Large intestine (tissue), 3 donors: ENCODE measurements around the gene TAB2. TPM values are rescaled to one million over a fixed set of nuclear protein-coding genes. Genes with fewer than 3 reads are reported as not detected.
"Not testable (repeated sequence)": the region's sequence is repeated elsewhere in the genome, so short reads cannot be mapped to it uniquely, and the experiment has no call there.

ENCODE experiments used
- DNase-seq, 2 donors: peaks; one replicate each; pipeline versions ENCODE4 v3.0.0 to v3.0.0-alpha.2; 2013
- H3K27ac ChIP-seq: one replicate; pipeline ENCODE4 v1.5.1; 2013; ENCODE audit warnings: low read length
- H3K27me3 ChIP-seq: 2 replicates; pipeline ENCODE4 v1.6.1; 2013; ENCODE audit warnings: low read length; ENCODE audit not compliant: control insufficient read depth, insufficient read depth
- H3K36me3 ChIP-seq: 2 replicates; pipeline ENCODE4 v1.6.1; 2013; ENCODE audit warnings: low read length; ENCODE audit not compliant: control insufficient read depth, insufficient read depth
- H3K4me1 ChIP-seq: one replicate; pipeline ENCODE4 v1.6.1; 2013; ENCODE audit warnings: low read length; ENCODE audit not compliant: control insufficient read depth, insufficient read depth
- H3K4me3 ChIP-seq: one replicate; pipeline ENCODE4 v1.5.1; 2013; ENCODE audit warnings: low read length
- H3K9me3 ChIP-seq: one replicate; pipeline ENCODE4 v1.6.1; 2013; ENCODE audit warnings: mild to moderate bottlenecking, low read depth, low read length, moderate library complexity; ENCODE audit not compliant: control insufficient read depth
- WGBS: methylation state at CpG from one replicate; pipeline ENCODE4 v1.1.5; 2013; ENCODE audit warnings: low lambda C conversion rate; ENCODE audit not compliant: insufficient coverage; 5-methylcytosine and 5-hydroxymethylcytosine counted together
- polyA plus RNA-seq: library from polyadenylated mRNA; unstranded; fragments of 120-200 nt; gene quantifications from one replicate; pipeline ENCODE4 v1.2.1, GENCODE V29; 2013

TAB2 gene
- polyA plus RNA-seq, 1 donor, result 43.7 TPM

DNA sequence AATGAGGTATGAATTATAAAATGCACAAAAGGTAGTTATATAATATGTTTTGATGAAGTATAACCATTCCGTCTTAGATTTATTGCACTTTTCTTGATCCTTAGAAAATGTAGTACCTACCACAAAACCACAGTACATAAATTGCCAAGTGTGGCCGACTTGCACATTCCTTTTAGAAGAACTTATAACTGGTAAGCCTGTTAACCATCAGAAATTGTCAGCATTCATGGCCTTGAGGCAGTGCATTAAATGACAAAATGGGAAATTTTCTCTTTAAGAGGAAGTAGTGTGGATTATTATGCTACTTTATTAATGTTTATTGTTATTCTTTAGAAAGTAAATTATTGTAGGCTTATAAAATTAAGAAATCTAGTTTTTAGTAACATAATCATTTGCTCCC, 29.6 kb downstream of the TAB2 start:
- H3K36me3 ChIP-seq, result peaks cover 4% of the 10 kb centered on the region
- H3K9me3 ChIP-seq, result no peaks in the 10 kb centered on the region
- no peaks in the 10 kb centered on the region for H3K27me3 ChIP-seq
- 83% methylated on average over 2 of the region's 2 CpGs for WGBS
- H3K4me3 ChIP-seq, result no peak overlapping the region
- H3K27ac ChIP-seq, result no peak overlapping the region
- no peak for DNase-seq
- H3K4me1 ChIP-seq, result no peaks in the 10 kb centered on the region

DNA sequence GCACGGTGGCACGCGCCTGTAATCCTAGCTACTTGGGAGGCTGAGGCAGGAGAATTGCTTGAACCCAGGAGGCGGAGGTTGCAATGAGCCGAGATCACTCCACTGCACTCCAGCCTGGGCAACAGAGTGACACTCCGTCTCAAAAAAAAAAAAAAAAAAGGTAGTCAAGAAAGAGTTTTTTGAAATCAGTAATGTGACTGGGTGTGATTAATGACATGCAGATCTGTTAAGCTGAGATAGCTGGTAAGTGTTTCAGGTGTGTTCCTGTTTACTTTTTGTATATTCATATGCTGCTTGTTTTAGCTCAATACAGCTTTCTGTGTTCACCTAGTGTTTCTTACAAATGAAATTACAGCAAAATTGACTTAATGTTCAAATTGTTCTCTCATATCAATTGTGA, 31.8 kb downstream of the TAB2 start:
- H3K4me3 ChIP-seq, H3K27ac ChIP-seq, H3K27me3 ChIP-seq, DNase-seq, H3K9me3 ChIP-seq, H3K4me1 ChIP-seq, H3K36me3 ChIP-seq: not testable (repeated sequence)
- WGBS, result 100% methylated on average over 1 of the region's 6 CpGs

- WGBS, result 100% methylated on average over 1 of the region's 2 CpGs
- Histone ChIP-seq H3K36me3 (peaks cover 3% of the 10 kb centered on the region), H3K9me3 (no peaks in the 10 kb centered on the region), H3K27me3 (no peaks in the 10 kb centered on the region), H3K4me3 (no peak overlapping the region), H3K4me1 (no peaks in the 10 kb centered on the region), H3K27ac (no peak overlapping the region)
- no peak for DNase-seq
These were observed 36.5 kb downstream of the TAB2 start for GRCh38 chr6:149354009-149354408.

DNA sequence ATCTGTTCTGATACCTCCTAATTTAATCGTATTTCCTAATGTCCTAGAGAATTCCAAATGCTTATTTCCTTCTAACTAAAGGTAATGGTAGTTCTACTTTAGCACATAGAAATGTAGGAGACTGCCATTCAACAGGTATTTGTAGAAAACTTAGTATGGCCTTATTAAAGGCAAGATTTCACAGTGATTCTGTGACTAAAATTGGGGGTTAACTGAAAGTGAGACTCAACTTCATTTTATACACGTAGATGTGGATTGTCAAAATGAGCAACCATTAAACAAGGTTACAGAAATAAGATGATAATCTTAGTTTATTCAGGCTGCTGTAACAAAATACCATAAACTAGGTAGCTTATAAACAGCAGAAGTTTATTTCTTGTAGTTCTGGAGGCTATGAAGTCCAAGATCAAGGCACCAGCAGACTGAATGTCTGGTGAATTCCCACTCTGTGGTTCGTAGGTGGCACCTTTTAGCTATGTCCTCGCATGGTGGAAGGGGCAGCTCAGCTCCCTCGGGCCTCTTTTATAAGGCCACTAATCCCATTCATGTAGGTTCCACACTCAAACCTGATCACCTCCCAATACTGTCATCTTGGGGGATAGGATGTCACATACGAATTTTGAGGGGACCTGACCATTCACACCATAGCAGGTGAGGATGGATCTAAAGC, 38.7 kb downstream of the TAB2 start:
- H3K27ac ChIP-seq, result no peak overlapping the region
- no peaks in the 10 kb centered on the region for H3K4me1 ChIP-seq
- DNase-seq, result no peak
- no peaks in the 10 kb centered on the region for H3K9me3 ChIP-seq
- no peaks in the 10 kb centered on the region for H3K27me3 ChIP-seq
- H3K36me3 ChIP-seq, result peaks cover 7% of the 10 kb centered on the region
- WGBS, result 100% methylated on average over 1 of the region's 6 CpGs
- no peak overlapping the region for H3K4me3 ChIP-seq

DNA sequence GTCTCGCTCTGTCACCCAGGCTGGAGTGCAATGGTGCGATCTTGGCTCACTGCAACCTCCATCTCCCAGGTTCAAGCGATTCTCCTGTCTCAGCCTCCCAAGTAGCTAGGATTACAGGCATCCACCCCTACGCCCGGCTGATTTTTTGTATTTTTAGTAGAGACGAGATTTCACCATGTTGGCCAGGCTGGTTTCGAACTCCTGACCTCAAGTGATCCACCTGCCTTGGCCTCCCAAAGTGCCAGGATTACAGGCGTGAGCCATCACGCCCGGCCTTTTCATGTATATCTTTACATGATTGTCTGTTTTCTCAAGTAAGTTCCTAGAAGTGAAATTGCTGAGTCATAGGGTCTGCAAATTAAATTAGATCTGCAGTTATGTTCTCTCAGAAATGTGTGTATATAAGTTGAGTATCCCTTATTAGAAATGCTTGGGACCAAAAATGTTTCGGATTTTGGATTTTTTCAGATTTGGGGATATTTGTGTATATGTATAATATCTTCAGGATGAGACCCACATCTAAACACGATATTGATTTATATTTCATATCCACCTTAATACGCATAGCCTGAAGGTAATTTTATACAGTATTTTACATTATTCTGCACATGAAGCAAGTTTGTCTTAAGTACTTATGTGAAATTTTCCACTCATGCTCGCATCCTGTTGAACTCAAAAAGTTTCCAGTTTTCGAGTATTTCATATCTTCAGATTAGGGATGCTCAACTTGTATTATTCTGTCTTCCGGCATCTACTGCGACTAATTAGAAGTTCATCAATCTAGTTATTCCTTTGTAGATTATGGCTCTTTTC, 40.4 kb downstream of the TAB2 start:
- 100% methylated on average over 6 of the region's 17 CpGs for WGBS

GRCh38 chr6:149359440-149359839, 41.9 kb downstream of the TAB2 start:
- no peak for DNase-seq
- Histone ChIP-seq H3K4me1 (no peaks in the 10 kb centered on the region), H3K4me3 (no peak overlapping the region), H3K36me3 (peaks cover 4% of the 10 kb centered on the region), H3K9me3 (no peaks in the 10 kb centered on the region), H3K27ac (no peak overlapping the region), H3K27me3 (no peaks in the 10 kb centered on the region)

More for the DNA sequence above, 40.4 kb downstream of the TAB2 start:
- Histone ChIP-seq H3K27ac (no peak overlapping the region), H3K4me3 (no peak overlapping the region), H3K4me1 (no peaks in the 10 kb centered on the region), H3K27me3 (no peaks in the 10 kb centered on the region), H3K36me3 (peaks cover 4% of the 10 kb centered on the region), H3K9me3 (no peaks in the 10 kb centered on the region)
- DNase-seq, result no peak

- H3K4me3 ChIP-seq, result no peak overlapping the region
- no peaks in the 10 kb centered on the region for H3K9me3 ChIP-seq
- no peaks in the 10 kb centered on the region for H3K27me3 ChIP-seq
- no peaks in the 10 kb centered on the region for H3K4me1 ChIP-seq
- H3K36me3 ChIP-seq, result peaks cover 4% of the 10 kb centered on the region
- no peak for DNase-seq
- no peak overlapping the region for H3K27ac ChIP-seq
- 100% methylated on average over 1 of the region's 3 CpGs for WGBS
These were observed 43.0 kb downstream of the TAB2 start for GRCh38 chr6:149360536-149360935.

DNA sequence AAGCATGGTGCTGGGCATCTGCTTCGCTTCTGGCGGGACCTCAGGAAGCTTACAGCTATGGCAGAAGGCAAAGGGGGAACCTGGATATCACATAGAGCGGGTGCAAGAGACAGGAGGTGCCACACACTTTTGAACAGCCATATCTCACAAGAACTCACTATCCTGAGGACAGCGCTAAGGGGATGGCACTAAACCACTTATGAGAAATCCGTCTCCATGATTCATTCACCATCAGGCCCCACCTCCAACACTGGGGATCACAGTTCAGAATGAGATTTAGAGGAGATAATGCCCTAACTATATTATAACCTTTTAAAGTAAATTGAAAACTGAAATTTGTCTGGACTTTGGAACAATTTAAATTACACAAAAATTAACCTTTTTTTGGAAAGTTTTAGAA, 44.8 kb downstream of the TAB2 start:
- peaks cover 4% of the 10 kb centered on the region for H3K36me3 ChIP-seq
- no peaks in the 10 kb centered on the region for H3K27me3 ChIP-seq
- H3K27ac ChIP-seq, result no peak overlapping the region
- H3K4me1 ChIP-seq, result no peaks in the 10 kb centered on the region
- H3K9me3 ChIP-seq, result no peaks in the 10 kb centered on the region
- no peak overlapping the region for H3K4me3 ChIP-seq
- no CpG with 5 or more reads among the region's 5 CpGs for WGBS
- no peak for DNase-seq

- no peaks in the 10 kb centered on the region for H3K4me1 ChIP-seq
- WGBS, result no CpG with 5 or more reads among the region's 1 CpG
- DNase-seq, result no peak
- H3K9me3 ChIP-seq, result no peaks in the 10 kb centered on the region
- H3K27ac ChIP-seq, result no peak overlapping the region
- peaks cover 4% of the 10 kb centered on the region for H3K36me3 ChIP-seq
- no peak overlapping the region for H3K4me3 ChIP-seq
- H3K27me3 ChIP-seq, result no peaks in the 10 kb centered on the region
These were observed 45.6 kb downstream of the TAB2 start for GRCh38 chr6:149363154-149363553.

- no peaks in the 10 kb centered on the region for H3K9me3 ChIP-seq
- no peak for DNase-seq
- no peak overlapping the region for H3K4me3 ChIP-seq
- peaks cover 4% of the 10 kb centered on the region for H3K36me3 ChIP-seq
- H3K27ac ChIP-seq, result no peak overlapping the region
- 59% methylated on average over 2 of the region's 2 CpGs for WGBS
- no peaks in the 10 kb centered on the region for H3K27me3 ChIP-seq
- H3K4me1 ChIP-seq, result no peaks in the 10 kb centered on the region
These were observed 47.0 kb downstream of the TAB2 start for GRCh38 chr6:149364557-149364956.

DNA sequence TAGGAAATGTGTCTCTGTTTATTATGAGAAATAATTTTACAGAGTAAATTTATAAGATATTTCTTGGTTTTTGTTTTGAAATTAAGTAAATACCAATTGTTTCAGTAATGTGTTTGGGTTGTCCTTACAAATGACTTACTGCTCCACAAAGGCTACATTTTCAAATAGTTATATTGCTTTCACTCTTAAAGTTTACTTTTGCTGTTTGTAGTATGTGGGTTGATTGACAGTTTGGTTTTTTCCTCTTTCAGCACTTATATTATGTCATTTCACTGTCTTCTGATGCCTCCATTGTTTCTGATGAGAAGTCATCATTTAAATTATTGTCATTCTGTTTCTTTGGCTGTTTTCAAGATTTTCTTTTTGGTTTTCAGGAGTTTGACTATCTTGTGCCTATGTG, 47.7 kb downstream of the TAB2 start:
- H3K9me3 ChIP-seq, result no peaks in the 10 kb centered on the region
- no peaks in the 10 kb centered on the region for H3K4me1 ChIP-seq
- DNase-seq, result no peak
- no peak overlapping the region for H3K27ac ChIP-seq
- peaks cover 3% of the 10 kb centered on the region for H3K36me3 ChIP-seq
- H3K27me3 ChIP-seq, result no peaks in the 10 kb centered on the region
- H3K4me3 ChIP-seq, result no peak overlapping the region
